ENCODE data around the gene RAB3A. TPM values are rescaled to one million over a fixed set of nuclear protein-coding genes. Genes with fewer than 3 reads are reported as not detected.

Gene RAB3A
- polyA plus RNA-seq, 1 donor: 4.2 TPM

DNA sequence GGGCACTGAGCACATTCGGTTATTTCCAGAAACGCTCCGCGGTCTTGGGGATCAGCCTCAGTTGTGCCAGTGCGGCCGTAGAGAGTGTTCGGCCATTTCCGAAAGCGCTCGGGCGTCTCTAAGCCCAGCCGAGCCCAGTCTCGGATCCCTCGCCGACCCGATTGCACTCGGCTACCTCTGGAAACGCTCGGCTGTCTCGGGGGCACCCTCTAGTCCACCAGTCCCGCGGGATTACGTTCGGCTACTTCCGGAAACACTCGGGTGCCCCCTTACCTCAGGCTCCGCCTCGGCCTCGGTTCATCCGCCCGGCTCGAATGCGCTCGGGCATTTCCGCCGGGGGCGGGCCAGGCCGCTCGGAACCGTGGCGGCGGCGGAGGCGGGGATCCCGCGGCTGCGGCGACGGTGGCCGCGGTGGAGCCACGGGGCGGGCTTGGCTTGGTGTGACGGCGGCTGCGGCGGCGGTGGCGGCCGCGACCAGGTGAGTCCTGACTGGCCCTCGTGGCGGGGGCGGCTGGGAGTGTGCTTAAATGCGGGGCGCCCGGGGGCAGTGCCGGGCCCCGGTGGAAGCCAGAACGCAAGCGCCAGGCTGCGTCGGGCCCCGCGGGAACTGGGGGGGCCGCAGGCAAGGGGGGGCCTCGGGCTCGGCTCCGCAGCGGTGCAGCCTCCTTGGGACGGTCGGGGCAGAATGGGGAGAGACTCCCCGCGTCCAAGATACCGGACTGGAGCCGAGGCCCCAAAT lies 50.9 kb downstream of the RAB3A start, which contains the start of gene PIK3R2:
Gene PIK3R2 (plus strand): TSS at position 347 of the 739 bp plus-strand sequence. CDS start 2,717 bp downstream, outside the sequence.
- peak; percentile 95 for DNase-seq (ENCODE audit: low read depth)

DNA sequence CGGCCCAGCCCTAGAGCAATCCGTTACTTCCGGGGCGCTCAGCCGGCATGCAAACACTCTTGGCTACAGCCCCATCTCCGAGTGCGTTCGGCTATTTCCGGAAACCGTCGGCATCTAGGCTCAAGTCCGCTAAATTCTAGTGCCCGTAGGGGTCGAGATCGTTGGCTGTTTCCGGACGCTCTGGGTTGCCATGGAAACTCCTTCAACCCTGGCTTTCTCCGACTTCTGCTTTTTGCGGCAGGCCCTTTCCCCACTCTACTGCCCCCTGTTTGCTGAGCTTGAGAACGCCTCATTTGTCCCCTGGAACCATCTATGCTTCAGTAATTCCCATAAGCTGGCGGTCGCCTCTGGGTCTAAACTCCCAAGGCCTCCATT lies 51.4 kb downstream of the RAB3A start:
- DNase-seq (ENCODE audit: low read depth): peak; percentile 96

DNA sequence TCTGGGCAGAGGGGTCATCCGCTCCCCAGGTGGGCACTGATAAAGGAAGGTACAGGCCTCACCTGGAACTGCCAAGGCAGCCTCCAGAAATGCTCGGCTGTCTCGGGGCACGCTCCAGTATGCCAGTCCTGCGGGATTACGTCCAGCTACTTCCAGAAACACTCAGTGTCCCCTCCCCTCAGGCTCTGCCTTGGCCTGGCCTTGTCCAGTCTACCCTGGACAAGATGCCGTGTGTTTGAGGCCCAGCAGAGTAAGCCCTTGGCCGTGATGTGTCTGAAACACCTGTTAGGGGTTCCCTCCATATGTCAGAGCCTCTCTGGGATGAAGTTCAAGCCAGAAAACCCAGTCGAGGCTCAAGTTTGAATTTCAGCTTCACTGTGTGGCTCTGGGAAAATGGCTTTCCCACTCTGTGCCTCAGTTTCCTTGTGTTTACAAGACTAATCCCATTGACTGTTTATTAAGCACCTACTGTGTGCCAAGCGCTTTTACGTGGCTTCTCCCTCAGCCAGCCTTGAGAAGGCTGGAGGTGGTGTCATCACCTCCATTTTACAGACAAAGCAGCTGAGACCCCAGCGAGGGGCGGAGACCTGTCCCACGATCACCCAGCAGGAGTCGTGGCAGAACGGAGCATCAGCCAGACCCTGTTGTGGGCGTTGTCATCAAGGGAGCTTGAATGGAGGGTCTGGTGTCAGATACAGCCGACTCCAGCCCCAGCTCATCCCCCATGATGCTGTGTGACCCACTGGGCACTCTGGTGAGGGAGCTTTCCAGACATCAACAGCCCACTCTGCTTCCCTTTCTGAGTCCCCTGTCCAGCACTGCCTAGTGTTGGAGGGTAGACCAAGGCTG lies 52.8 kb downstream of the RAB3A start:
- DNase-seq (ENCODE audit: low read depth): no peak

DNA sequence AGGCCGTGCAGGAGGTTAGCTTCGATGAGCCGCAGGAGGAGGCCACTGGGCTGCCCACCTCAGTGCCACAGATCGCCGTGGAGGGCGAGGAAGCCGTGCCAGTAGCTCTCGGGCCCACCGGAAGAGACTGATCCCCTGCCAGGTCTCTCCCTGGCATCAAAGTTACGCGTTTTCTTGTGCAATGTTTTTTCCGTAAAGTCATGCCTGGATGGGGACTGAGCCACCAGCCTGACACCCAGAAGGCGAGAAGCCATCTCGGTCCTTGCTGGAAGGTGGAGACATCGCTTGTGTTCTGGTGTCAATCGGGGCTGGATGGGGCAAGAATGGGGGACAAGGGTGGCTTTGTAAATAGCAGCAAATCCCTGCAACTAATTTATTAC lies 54.3 kb downstream of the RAB3A start:
- DNase-seq (ENCODE audit: low read depth): no peak

DNA sequence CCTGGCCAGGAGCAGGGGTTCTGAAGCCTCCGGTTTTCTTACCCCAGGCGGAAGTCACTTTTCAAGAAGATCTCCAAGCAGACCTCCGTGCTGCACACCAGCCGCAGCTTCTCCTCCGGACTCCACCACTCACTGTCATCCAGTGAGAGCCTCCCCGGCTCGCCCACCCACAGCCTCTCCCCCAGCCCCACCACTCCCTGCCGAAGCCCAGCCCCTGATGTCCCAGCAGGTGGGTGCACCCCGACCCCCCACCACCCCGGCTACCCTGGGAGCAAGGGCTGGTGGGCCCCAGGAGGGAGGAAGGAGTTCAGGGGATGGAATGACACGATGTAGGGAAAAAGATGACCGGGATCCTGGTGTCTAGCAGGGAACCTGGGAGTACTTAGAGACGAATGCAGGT lies 56.4 kb downstream of the RAB3A start:
- no peak for DNase-seq (ENCODE audit: low read depth)

Other genes starting within 250 kb of the RAB3A start
- gene KCNN1, start 236.9 kb downstream of the RAB3A start, polyA plus RNA-seq (ENCODE audit: insufficient read length): 0.97 TPM
- gene ARRDC2, start 195.9 kb downstream of the RAB3A start, polyA plus RNA-seq (ENCODE audit: insufficient read length): 4.8 TPM
- gene IL12RB1, start 117.1 kb downstream of the RAB3A start, polyA plus RNA-seq (ENCODE audit: insufficient read length): 0.35 TPM
- gene MAST3, start 106.3 kb downstream of the RAB3A start, polyA plus RNA-seq (ENCODE audit: insufficient read length): 11.4 TPM
- 57.8 TPM for gene PIK3R2, start 50.9 kb downstream of the RAB3A start, polyA plus RNA-seq (ENCODE audit: insufficient read length)
- 0.11 TPM for gene IFI30, start 30.2 kb downstream of the RAB3A start, polyA plus RNA-seq (ENCODE audit: insufficient read length)
- 6.2 TPM for gene MPV17L2, start 10.8 kb downstream of the RAB3A start, polyA plus RNA-seq (ENCODE audit: insufficient read length)
- gene PDE4C, start 22.4 kb upstream of the RAB3A start, polyA plus RNA-seq (ENCODE audit: insufficient read length): 4.8 TPM
- 3.4 TPM for gene IQCN, start 70.4 kb upstream of the RAB3A start, polyA plus RNA-seq (ENCODE audit: insufficient read length)
- gene JUND, start 77.6 kb upstream of the RAB3A start, polyA plus RNA-seq (ENCODE audit: insufficient read length): 129 TPM
- gene LSM4, start 119.0 kb upstream of the RAB3A start, polyA plus RNA-seq (ENCODE audit: insufficient read length): 87.8 TPM
- gene PGPEP1, start 136.6 kb upstream of the RAB3A start, polyA plus RNA-seq (ENCODE audit: insufficient read length): 8.1 TPM
- gene GDF15, start 182.1 kb upstream of the RAB3A start, polyA plus RNA-seq (ENCODE audit: insufficient read length): 0.30 TPM
- 1.6 TPM for gene LRRC25, start 193.6 kb upstream of the RAB3A start, polyA plus RNA-seq (ENCODE audit: insufficient read length)
- gene SSBP4, start 215.4 kb upstream of the RAB3A start, polyA plus RNA-seq (ENCODE audit: insufficient read length): 94.6 TPM
- 164 TPM for gene ISYNA1, start 234.1 kb upstream of the RAB3A start, polyA plus RNA-seq (ENCODE audit: insufficient read length)

Data from forelimb muscle (tissue), 1 donor.